PC-9 (cell line): ENCODE measurements around the gene HPS3.

Experiments used
- CTCF ChIP-seq: fragments of 200-600 bp; sonication (generic); conservative IDR thresholded peaks from 2 replicates; pipeline ENCODE4 v1.6.1; 2017; ENCODE audit warnings: mixed run types, antibody characterized with exemption, mild to moderate bottlenecking, moderate library complexity
- EZH2 ChIP-seq: fragments of 200-600 bp; sonication (generic); IDR thresholded peaks from 2 replicates; pipeline ENCODE4 v1.8.0; 2017; ENCODE audit warnings: antibody characterized with exemption, low read depth

DNA sequence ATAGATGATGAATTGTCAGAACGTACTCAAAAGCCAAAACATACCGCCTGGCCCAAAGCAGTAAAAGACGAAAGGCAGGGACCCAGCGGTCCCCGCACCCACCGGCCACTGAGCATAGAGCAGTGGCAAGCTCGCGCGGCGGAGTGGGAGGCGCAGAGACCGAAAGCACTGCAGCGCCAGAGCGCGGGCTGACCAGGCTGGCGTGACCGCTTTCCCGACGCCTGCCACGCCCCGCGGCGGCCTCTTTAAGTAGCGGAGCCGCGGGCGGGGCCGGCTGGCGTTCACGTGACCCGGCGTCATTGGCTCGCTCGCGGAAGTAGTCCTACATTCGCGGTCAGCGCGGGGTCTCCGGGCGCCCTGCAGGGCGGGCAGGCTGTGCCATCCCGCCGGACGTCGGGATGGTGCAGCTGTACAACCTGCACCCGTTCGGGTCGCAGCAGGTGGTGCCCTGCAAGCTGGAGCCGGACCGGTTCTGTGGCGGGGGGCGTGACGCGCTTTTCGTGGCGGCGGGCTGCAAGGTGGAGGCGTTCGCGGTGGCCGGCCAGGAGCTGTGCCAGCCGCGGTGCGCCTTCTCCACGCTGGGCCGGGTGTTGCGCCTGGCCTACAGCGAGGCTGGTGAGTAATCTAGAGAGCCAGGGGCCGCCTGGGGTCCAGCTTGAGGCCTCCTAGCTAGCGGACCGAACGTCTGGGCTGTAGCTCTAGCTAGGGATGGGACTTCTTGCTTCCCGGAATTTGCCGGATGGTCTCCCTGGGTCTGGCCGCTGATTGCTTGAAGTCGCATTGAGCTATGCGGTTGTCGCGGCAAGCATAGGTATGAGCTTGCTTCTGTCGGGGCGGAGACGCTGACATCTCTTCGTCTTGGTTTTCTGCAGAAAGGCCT, at the start of gene HPS3:
- TF ChIP-seq CTCF (no peak), EZH2 (no peak)
